Liver (tissue), 9 donors: ENCODE data around the gene AJM1. TPM values are rescaled to one million over a fixed set of nuclear protein-coding genes. Genes with fewer than 3 reads are reported as not detected.

Experiments
- DNase-seq: peaks from one replicate; pipeline ENCODE4 v3.0.0-alpha.2; 2017; ENCODE audit warnings: low spot score
- H3K27ac ChIP-seq, 2 donors: one replicate each; pipeline ENCODE4 v1.7.0; 2013; ENCODE audit warnings: inconsistent platforms in 2 of 2, low read length in 2 of 2, control low read depth in 1 of 2, low read depth in 1 of 2, mild to moderate bottlenecking in 1 of 2
- H3K27me3 ChIP-seq, 4 donors: one replicate each; pipeline versions ENCODE4 v1.6.1 to v1.7.0; 2013; ENCODE audit warnings: low read length in 3 of 4, inconsistent platforms in 1 of 4, mild to moderate bottlenecking in 1 of 4, moderate library complexity in 1 of 4; ENCODE audit not compliant: control insufficient read depth in 4 of 4, insufficient read depth in 4 of 4
- H3K36me3 ChIP-seq, 4 donors: one replicate each; pipeline versions ENCODE4 v1.6.1 to v1.7.0; 2013; ENCODE audit warnings: low read length in 3 of 4, mild to moderate bottlenecking in 3 of 4, low read depth in 1 of 4, moderate library complexity in 1 of 4; ENCODE audit not compliant: control insufficient read depth in 4 of 4, insufficient read depth in 3 of 4
- H3K4me1 ChIP-seq, 4 donors: one replicate each; pipeline versions ENCODE4 v1.6.1 to v1.7.0; 2013; ENCODE audit warnings: low read length in 3 of 4, mild to moderate bottlenecking in 3 of 4, moderate library complexity in 1 of 4; ENCODE audit not compliant: control insufficient read depth in 4 of 4, insufficient read depth in 4 of 4
- H3K4me3 ChIP-seq, 3 donors: one replicate each; pipeline versions ENCODE4 v1.6.1 to v1.7.0; 2013; ENCODE audit warnings: low read length in 3 of 3, control low read depth in 1 of 3, low read depth in 1 of 3, mild to moderate bottlenecking in 1 of 3
- H3K9ac ChIP-seq, 2 donors: one replicate each; pipeline ENCODE4 v1.7.0; 2013; ENCODE audit warnings: low read length in 2 of 2, mild to moderate bottlenecking in 2 of 2, moderate library complexity in 2 of 2, control low read depth in 1 of 2, low read depth in 1 of 2
- H3K9me3 ChIP-seq, 4 donors: one replicate each; pipeline versions ENCODE4 v1.6.1 to v1.7.0; 2013; ENCODE audit warnings: low read length in 3 of 4; ENCODE audit not compliant: control insufficient read depth in 4 of 4
- ATF3 ChIP-seq: IDR thresholded peaks from 2 replicates; pipeline ENCODE4 v1.6.1; 2016; ENCODE audit warnings: antibody characterized with exemption
- EGR1 ChIP-seq, 2 donors: IDR thresholded peaks; 2 replicates each; pipeline ENCODE4 v1.6.1; 2016 to 2018; ENCODE audit warnings: antibody characterized with exemption in 2 of 2, low read depth in 2 of 2
- FOXA1 ChIP-seq: IDR thresholded peaks from 2 replicates; pipeline ENCODE4 v1.6.1; 2016; ENCODE audit warnings: antibody characterized with exemption
- FOXA2 ChIP-seq: IDR thresholded peaks from 2 replicates; pipeline ENCODE4 v1.6.1; 2016; ENCODE audit warnings: antibody characterized with exemption
- GABPA ChIP-seq, 2 donors: IDR thresholded peaks in 1 of 2; conservative IDR thresholded peaks in 1 of 2; 2 replicates each; pipeline ENCODE4 v1.6.1; 2016; ENCODE audit warnings: antibody characterized with exemption in 2 of 2, mild to moderate bottlenecking in 1 of 2, moderate library complexity in 1 of 2
- HNF4A ChIP-seq, 2 donors: conservative IDR thresholded peaks; 2 replicates each; pipeline ENCODE4 v1.6.1; 2016; ENCODE audit warnings: antibody characterized with exemption in 2 of 2, mild to moderate bottlenecking in 2 of 2
- HNF4G ChIP-seq: IDR thresholded peaks from 2 replicates; pipeline ENCODE4 v1.6.1; 2016; ENCODE audit warnings: antibody characterized with exemption
- JUND ChIP-seq, 2 donors: IDR thresholded peaks; 2 replicates each; pipeline ENCODE4 v1.6.1; 2016; ENCODE audit warnings: antibody characterized with exemption in 2 of 2
- MAX ChIP-seq: IDR thresholded peaks from 2 replicates; pipeline ENCODE4 v1.6.1; 2016; ENCODE audit warnings: antibody characterized with exemption
- NR2F2 ChIP-seq: IDR thresholded peaks from 2 replicates; pipeline ENCODE4 v1.6.1; 2016; ENCODE audit warnings: antibody characterized with exemption
- REST ChIP-seq: IDR thresholded peaks from 2 replicates; pipeline ENCODE4 v1.6.1; 2016; ENCODE audit warnings: antibody characterized with exemption, mild to moderate bottlenecking
- RXRA ChIP-seq, 2 donors: IDR thresholded peaks; 2 replicates each; pipeline ENCODE4 v1.6.1; 2017 to 2018; ENCODE audit warnings: antibody characterized with exemption in 2 of 2, mild to moderate bottlenecking in 1 of 2
- SP1 ChIP-seq: IDR thresholded peaks from 2 replicates; pipeline ENCODE4 v1.6.1; 2018; ENCODE audit warnings: antibody characterized with exemption, mild to moderate bottlenecking
- TAF1 ChIP-seq: conservative IDR thresholded peaks from 2 replicates; pipeline ENCODE4 v1.6.1; 2016; ENCODE audit warnings: antibody characterized with exemption, mild to moderate bottlenecking
- YY1 ChIP-seq: IDR thresholded peaks from 2 replicates; pipeline ENCODE4 v1.6.1; 2016; ENCODE audit warnings: antibody characterized with exemption, mild to moderate bottlenecking
- ZBTB33 ChIP-seq: IDR thresholded peaks from 2 replicates; pipeline ENCODE4 v1.6.1; 2016; ENCODE audit warnings: antibody characterized with exemption
- WGBS: extraction: QIAGEN DNeasy Blood & Tissue Kit; methylation state at CpG from one replicate; pipeline ENCODE4 v1.1.7; 2013; 5-methylcytosine and 5-hydroxymethylcytosine counted together
- polyA plus RNA-seq, 2 donors: library from polyadenylated mRNA; stranded (reverse) in 1 of 2; unstranded in 1 of 2; fragments of 200-250 nt in 1 of 2; fragments of >200 nt in 1 of 2; fragmentation: Nextera tagmentation in 1 of 2; extraction: Ambion mirVana in 1 of 2; gene quantifications; one replicate each; pipeline versions ENCODE4 v1.2.1 to v1.2.3, GENCODE V29; 2013 to 2015
- total RNA-seq, 2 donors: library from RNA; depleted of rRNA; stranded (reverse); fragments of >200 nt; gene quantifications; one replicate each; pipeline ENCODE4 v1.2.3, GENCODE V29; 2014
- donor health status: healthy.
- donor health status: healthy.
- donor health status: healthy.
- donor health status: healthy.
- donor health status: healthy.

AJM1 gene
- total and polyA plus RNA-seq, 4 donors = 0.56 to 2.3 (median 0.82) TPM

GRCh38 chr9:136828474-136829140 is 13.7 kb upstream of the AJM1 start:
- TF ChIP-seq TAF1 (no peak), ATF3 (no peak), REST (no peak), FOXA2 (no peak), JUND (IDR thresholded peaks at IDR 0.05) (no peak), NR2F2 (no peak), SP1 (no peak), HNF4G (no peak), MAX (no peak), ZBTB33 (no peak), GABPA (IDR thresholded peaks at IDR 0.05 in 1 of 2, conservative IDR thresholded peaks at IDR 0.05 in 1 of 2) (no peak), YY1 (no peak), RXRA (IDR thresholded peaks at IDR 0.05) (no peak), EGR1 (IDR thresholded peaks at IDR 0.05; ENCODE audit: low read depth in 2 of 2) (no peak)
- no peak for DNase-seq

GRCh38 chr9:136829412-136829811 is 12.9 kb upstream of the AJM1 start:
- no peak overlapping the region for H3K27ac ChIP-seq
- 96% methylated on average over 14 of the region's 14 CpGs for WGBS
- no peaks in the 10 kb centered on the region for H3K9me3 ChIP-seq
- no peak for DNase-seq
- H3K4me3 ChIP-seq = no peak overlapping the region
- H3K9ac ChIP-seq = no peak overlapping the region
- no peaks in the 10 kb centered on the region for H3K4me1 ChIP-seq
- H3K36me3 ChIP-seq = peaks cover 12 to 64% (median 23%) of the 10 kb centered on the region in 4 donors
- no peak for TF ChIP-seq MAX
- TF ChIP-seq GABPA (IDR thresholded peaks at IDR 0.05 in 1 of 2, conservative IDR thresholded peaks at IDR 0.05 in 1 of 2) = no peak
- no peak for TF ChIP-seq HNF4G
- TF ChIP-seq ZBTB33 = no peak
- TF ChIP-seq REST = no peak
- no peak for TF ChIP-seq RXRA (IDR thresholded peaks at IDR 0.05)
- no peak for TF ChIP-seq ATF3
- no peak for TF ChIP-seq SP1
- TF ChIP-seq FOXA1 = no peak
- no peak for TF ChIP-seq EGR1 (IDR thresholded peaks at IDR 0.05; ENCODE audit: low read depth in 2 of 2)
- no peak for TF ChIP-seq HNF4A (conservative IDR thresholded peaks at IDR 0.05)
- no peaks in the 10 kb centered on the region for H3K27me3 ChIP-seq

More at GRCh38 chr9:136828474-136829140, 13.7 kb upstream of the AJM1 start:
- no peak overlapping the region for H3K4me3 ChIP-seq
- H3K9me3 ChIP-seq = no peaks in the 10 kb centered on the region
- H3K27me3 ChIP-seq = no peaks in the 10 kb centered on the region
- H3K36me3 ChIP-seq = peaks cover 12 to 67% (median 25%) of the 10 kb centered on the region in 4 donors
- no peak overlapping the region for H3K9ac ChIP-seq
- WGBS = 97% methylated on average over 31 of the region's 31 CpGs
- H3K27ac ChIP-seq = no peak overlapping the region
- no peaks in the 10 kb centered on the region for H3K4me1 ChIP-seq
